CD14-positive monocyte (primary cell): ENCODE results near the gene MISP. TPM values are rescaled to one million over a fixed set of nuclear protein-coding genes. Genes with fewer than 3 reads are reported as not detected.
A peak's percentile ranks its signal among the peaks of the same experiment; 100 is the strongest.
"Not testable (repeated sequence)": the region's sequence is repeated elsewhere in the genome, so short reads cannot be mapped to it uniquely, and the experiment has no call there.

ENCODE experiments used
- DNase-seq, 3 donors: peaks; one replicate each; pipeline ENCODE4 v3.0.0-alpha.2; 2011 to 2022
- H2AFZ ChIP-seq: 2 replicates; pipeline ENCODE4 v1.6.0; 2012; ENCODE audit warnings: mild to moderate bottlenecking, low read depth, low read length, inconsistent platforms; ENCODE audit not compliant: insufficient read depth, poor library complexity, severe bottlenecking
- H3K27ac ChIP-seq, 2 donors: 1 replicate in 1 of 2; 2 replicates in 1 of 2; pipeline ENCODE4 v1.5.1; 2012 to 2013; ENCODE audit warnings: low read length in 2 of 2, control low read depth in 1 of 2, inconsistent platforms in 1 of 2, low read depth in 1 of 2, mild to moderate bottlenecking in 1 of 2
- H3K27me3 ChIP-seq, 2 donors: one replicate each; pipeline versions ENCODE4 v1.6.0 to v1.6.1; 2011 to 2013; ENCODE audit warnings: low read length in 2 of 2; ENCODE audit not compliant: control insufficient read depth in 2 of 2, insufficient read depth in 2 of 2
- H3K36me3 ChIP-seq, 2 donors: replicated peaks in 1 of 2; 1 replicate in 1 of 2; 2 replicates in 1 of 2; pipeline versions ENCODE4 v1.5.1 to v1.6.1; 2012 to 2013; ENCODE audit warnings: low read length in 2 of 2, control low read depth in 1 of 2, inconsistent platforms in 1 of 2, mild to moderate bottlenecking in 1 of 2; ENCODE audit not compliant: insufficient read depth in 2 of 2, control insufficient read depth in 1 of 2
- H3K4me1 ChIP-seq, 2 donors: 1 replicate in 1 of 2; 2 replicates in 1 of 2; pipeline versions ENCODE4 v1.5.1 to v1.6.1; 2012 to 2013; ENCODE audit warnings: low read length in 2 of 2, control low read depth in 1 of 2, inconsistent platforms in 1 of 2, mild to moderate bottlenecking in 1 of 2, moderate library complexity in 1 of 2; ENCODE audit not compliant: insufficient read depth in 2 of 2, control insufficient read depth in 1 of 2
- H3K4me2 ChIP-seq: replicated peaks from 2 replicates; pipeline ENCODE3; 2012; ENCODE audit warnings: low read length, moderate library complexity, mild to moderate bottlenecking; ENCODE audit not compliant: poor library complexity, severe bottlenecking; ENCODE audit errors: extremely low read depth
- H3K4me3 ChIP-seq, 3 experiments: fragments of 200-600 bp in 1 of 3; sonication (generic) in 1 of 3; replicated peaks in 1 of 3; 1 replicate in 2 of 3; 2 replicates in 1 of 3; pipeline ENCODE4 v1.5.1; 2011 to 2013; ENCODE audit warnings: low read length in 3 of 3, mild to moderate bottlenecking in 3 of 3, control low read depth in 2 of 3, low read depth in 2 of 3, inconsistent platforms in 1 of 3, moderate library complexity in 1 of 3
- H3K79me2 ChIP-seq: 2 replicates; pipeline ENCODE4 v1.6.0; 2012; ENCODE audit warnings: mild to moderate bottlenecking, control low read depth, inconsistent platforms, low read length, moderate library complexity; ENCODE audit not compliant: insufficient read depth
- H3K9ac ChIP-seq: 2 replicates; pipeline ENCODE4 v1.6.0; 2017; ENCODE audit warnings: low read length, mild to moderate bottlenecking; ENCODE audit not compliant: insufficient read depth, poor library complexity, severe bottlenecking
- H3K9me3 ChIP-seq, 2 donors: replicated peaks in 1 of 2; 1 replicate in 1 of 2; 2 replicates in 1 of 2; pipeline versions ENCODE4 v1.5.1 to v1.6.1; 2012 to 2013; ENCODE audit warnings: low read length in 2 of 2, control low read depth in 1 of 2; ENCODE audit not compliant: control insufficient read depth in 1 of 2, insufficient read depth in 1 of 2
- H4K20me1 ChIP-seq: 2 replicates; pipeline ENCODE4 v1.6.0; 2012; ENCODE audit warnings: mild to moderate bottlenecking, low read length, control low read depth, moderate library complexity; ENCODE audit not compliant: insufficient read depth
- H3K27ac Mint-ChIP-seq, 7 donors: one replicate each; pipeline ENCODE4 v1.8.0; 2020; ENCODE audit warnings: mild to moderate bottlenecking in 7 of 7, mixed read lengths in 7 of 7, moderate library complexity in 6 of 7, inconsistent platforms in 2 of 7
- H3K27me3 Mint-ChIP-seq, 3 donors: one replicate each; pipeline ENCODE4 v1.8.0; 2021 to 2022; ENCODE audit warnings: low read depth in 3 of 3, mild to moderate bottlenecking in 3 of 3, mixed read lengths in 3 of 3, moderate library complexity in 3 of 3, inconsistent platforms in 1 of 3
- H3K36me3 Mint-ChIP-seq, 2 donors: one replicate each; pipeline ENCODE4 v1.8.0; 2020; ENCODE audit warnings: mixed read lengths in 2 of 2, inconsistent platforms in 1 of 2, mild to moderate bottlenecking in 1 of 2
- H3K4me1 Mint-ChIP-seq: one replicate; pipeline ENCODE4 v1.8.0; 2020; ENCODE audit warnings: mild to moderate bottlenecking, mixed read lengths
- H3K4me3 Mint-ChIP-seq, 2 donors: one replicate each; pipeline ENCODE4 v1.8.0; 2020; ENCODE audit warnings: mild to moderate bottlenecking in 2 of 2, mixed read lengths in 2 of 2, moderate library complexity in 1 of 2
- H3K9me3 Mint-ChIP-seq, 7 donors: one replicate each; pipeline ENCODE4 v1.8.0; 2020 to 2022; ENCODE audit warnings: mixed read lengths in 7 of 7, mild to moderate bottlenecking in 6 of 7, moderate library complexity in 6 of 7, inconsistent platforms in 2 of 7
- CTCF ChIP-seq: fragments of 200-600 bp; IDR thresholded peaks from one replicate; pipeline ENCODE4 v1.8.0; 2022; ENCODE audit warnings: antibody characterized with exemption, mild to moderate bottlenecking
- WGBS: methylation state at CpG from one replicate; pipeline ENCODE4 v1.1.5; 2013; ENCODE audit warnings: missing lambda C conversion rate; ENCODE audit not compliant: insufficient coverage; 5-methylcytosine and 5-hydroxymethylcytosine counted together
- intact Hi-C, 2 donors: fragments of 100-400 bp; cut with micrococcal nuclease; formaldehyde crosslinking; loops; one replicate each; pipeline versions ENCODE4 v1.15.0 to v1.15.1; 2023
- polyA plus RNA-seq, 3 donors: library from polyadenylated mRNA; depleted of rRNA in 1 of 3; unstranded in 2 of 3; stranded (reverse) in 1 of 3; fragments of 300-500 nt in 2 of 3; fragments of >200 nt in 1 of 3; fragmentation: Illumina TruSeq in 2 of 3; gene quantifications; 1 replicate in 2 of 3; 2 replicates in 1 of 3; pipeline ENCODE4 v1.2.3, GENCODE V29; 2012 to 2021

Gene MISP
- polyA plus RNA-seq, 3 donors = not detected

GRCh38 chr19:726993-727956 is 23.6 kb upstream of the MISP start:
- H3K27ac ChIP-seq = no peak overlapping the region
- DNase-seq = no peak
- H3K4me2 ChIP-seq = no peak overlapping the region
- H3K9me3 Mint-ChIP-seq = no peaks in the 10 kb centered on the region
- no peak overlapping the region for H2AFZ ChIP-seq
- no peak overlapping the region for H3K4me3 ChIP-seq
- no peaks in the 10 kb centered on the region for H3K9me3 ChIP-seq
- WGBS = 89% methylated on average over 32 of the region's 43 CpGs
- H3K4me1 ChIP-seq = no peaks in the 10 kb centered on the region
- H3K4me1 Mint-ChIP-seq = peaks cover 3% of the 10 kb centered on the region
- no peak overlapping the region for H3K9ac ChIP-seq
- no peaks in the 10 kb centered on the region for H4K20me1 ChIP-seq
- no peaks in the 10 kb centered on the region for H3K36me3 Mint-ChIP-seq
- no peaks in the 10 kb centered on the region for H3K36me3 ChIP-seq
- H3K79me2 ChIP-seq = no peaks in the 10 kb centered on the region
- intact Hi-C loops = no loop called here
- H3K27ac Mint-ChIP-seq = no peak overlapping the region
- H3K27me3 ChIP-seq = no peaks in the 10 kb centered on the region
- TF ChIP-seq CTCF = no peak
- H3K4me3 Mint-ChIP-seq = no peak overlapping the region
- peaks cover 2 to 23% (median 7%) of the 10 kb centered on the region in 3 donors for H3K27me3 Mint-ChIP-seq

GRCh38 chr19:728011-728410 is 22.9 kb upstream of the MISP start:
- Histone ChIP-seq H3K79me2 (no peaks in the 10 kb centered on the region), H3K27me3 (no peaks in the 10 kb centered on the region), H2AFZ (no peak overlapping the region), H3K27ac (no peak overlapping the region), H3K4me1 (no peaks in the 10 kb centered on the region), H3K4me2 (no peak overlapping the region), H3K9ac (no peak overlapping the region), H4K20me1 (no peaks in the 10 kb centered on the region), H3K36me3 (no peaks in the 10 kb centered on the region), H3K4me3 (no peak overlapping the region), H3K9me3 (no peaks in the 10 kb centered on the region)
- DNase-seq = no peak
- H3K36me3 Mint-ChIP-seq = no peaks in the 10 kb centered on the region
- H3K4me1 Mint-ChIP-seq = peaks cover 3% of the 10 kb centered on the region
- H3K9me3 Mint-ChIP-seq = no peaks in the 10 kb centered on the region
- no peak for TF ChIP-seq CTCF
- intact Hi-C loops = no loop called here
- H3K27me3 Mint-ChIP-seq = peaks cover 2 to 16% (median 4%) of the 10 kb centered on the region in 3 donors
- H3K4me3 Mint-ChIP-seq = no peak overlapping the region
- WGBS = 46% methylated on average over 21 of the region's 26 CpGs
- no peak overlapping the region for H3K27ac Mint-ChIP-seq

GRCh38 chr19:729564-729963 is 21.3 kb upstream of the MISP start:
- DNase-seq, H4K20me1 ChIP-seq, H2AFZ ChIP-seq, H3K9me3 ChIP-seq, H3K4me3 ChIP-seq, H3K27ac ChIP-seq, H3K4me1 Mint-ChIP-seq, H3K36me3 Mint-ChIP-seq, H3K9ac ChIP-seq, H3K27me3 ChIP-seq, H3K4me3 Mint-ChIP-seq, H3K4me1 ChIP-seq, H3K79me2 ChIP-seq, H3K4me2 ChIP-seq, H3K9me3 Mint-ChIP-seq, intact Hi-C loops, H3K36me3 ChIP-seq: not testable (repeated sequence)
- peaks cover 0 to 12% (median 2%) of the 10 kb centered on the region in 3 donors for H3K27me3 Mint-ChIP-seq
- H3K27ac Mint-ChIP-seq = peak overlapping the region in 1 of 7 donors; percentile 33
- WGBS = 97% methylated on average over 6 of the region's 15 CpGs
